Astrocyte (in vitro differentiated cells and primary cell): ENCODE data around the gene SEL1L2. TPM values are rescaled to one million over a fixed set of nuclear protein-coding genes. Genes with fewer than 3 reads are reported as not detected.

Experiments
- DNase-seq: peaks from one replicate; pipeline ENCODE4 v3.0.0-alpha.2; 2010; ENCODE audit warnings: low read depth
- FAIRE-seq: peaks from 2 replicates; lab custom pipeline; 2011; peaks lifted over from hg19 to GRCh38; lab: Jason Lieb, UNC
- H2AFZ ChIP-seq: 2 replicates; pipeline ENCODE4 v1.6.0; 2012; ENCODE audit warnings: low read depth, low read length, inconsistent platforms
- H3K27ac ChIP-seq: 2 replicates; pipeline ENCODE4 v1.5.1; 2011; ENCODE audit warnings: low read depth, low read length, inconsistent platforms
- H3K27me3 ChIP-seq: 2 replicates; pipeline ENCODE4 v1.6.0; 2011; ENCODE audit warnings: low read length, inconsistent platforms; ENCODE audit not compliant: insufficient read depth
- H3K36me3 ChIP-seq: 2 replicates; pipeline ENCODE4 v1.5.1; 2011; ENCODE audit warnings: low read length, inconsistent platforms; ENCODE audit not compliant: insufficient read depth
- H3K4me1 ChIP-seq: 2 replicates; pipeline ENCODE4 v1.5.1; 2011; ENCODE audit warnings: low read length, inconsistent platforms; ENCODE audit not compliant: insufficient read depth
- H3K4me2 ChIP-seq: 2 replicates; pipeline ENCODE4 v1.6.0; 2012; ENCODE audit warnings: low read length, inconsistent platforms
- H3K4me3 ChIP-seq: 2 replicates; pipeline ENCODE4 v1.5.1; 2011; ENCODE audit warnings: low read depth, mild to moderate bottlenecking, low read length, inconsistent platforms; ENCODE audit not compliant: insufficient read depth
- H3K79me2 ChIP-seq: 2 replicates; pipeline ENCODE4 v1.6.0; 2012; ENCODE audit warnings: mild to moderate bottlenecking, low read length, inconsistent platforms; ENCODE audit not compliant: insufficient read depth
- H3K9ac ChIP-seq: 2 replicates; pipeline ENCODE4 v1.6.0; 2012; ENCODE audit warnings: mild to moderate bottlenecking, low read length, inconsistent platforms
- H3K9me3 ChIP-seq: 2 replicates; pipeline ENCODE4 v1.5.1; 2012; ENCODE audit warnings: low read depth, mild to moderate bottlenecking, low read length, inconsistent platforms; ENCODE audit not compliant: insufficient read depth
- H4K20me1 ChIP-seq: 2 replicates; pipeline ENCODE4 v1.6.0; 2012; ENCODE audit warnings: low read length, inconsistent platforms; ENCODE audit not compliant: insufficient read depth
- H3K27ac Mint-ChIP-seq: one replicate; pipeline ENCODE4 v1.8.0; 2021; ENCODE audit warnings: mild to moderate bottlenecking, mixed read lengths; ENCODE audit not compliant: unreplicated experiment
- H3K27me3 Mint-ChIP-seq: one replicate; pipeline ENCODE4 v1.8.0; 2021; ENCODE audit warnings: low read depth, mixed read lengths; ENCODE audit not compliant: unreplicated experiment
- H3K36me3 Mint-ChIP-seq: one replicate; pipeline ENCODE4 v1.8.0; 2021; ENCODE audit warnings: low read depth, mixed read lengths; ENCODE audit not compliant: unreplicated experiment
- H3K4me1 Mint-ChIP-seq: one replicate; pipeline ENCODE4 v1.8.0; 2021; ENCODE audit warnings: low read depth, mixed read lengths; ENCODE audit not compliant: unreplicated experiment
- H3K4me3 Mint-ChIP-seq: one replicate; pipeline ENCODE4 v1.8.0; 2021; ENCODE audit warnings: mild to moderate bottlenecking, moderate library complexity, mixed read lengths; ENCODE audit not compliant: unreplicated experiment
- H3K9me3 Mint-ChIP-seq: one replicate; pipeline ENCODE4 v1.8.0; 2021; ENCODE audit warnings: mild to moderate bottlenecking, mixed read lengths; ENCODE audit not compliant: unreplicated experiment
- CTCF ChIP-seq: IDR thresholded peaks from 2 replicates; pipeline ENCODE4 v1.5.1; 2011; ENCODE audit warnings: low read depth, mild to moderate bottlenecking, inconsistent platforms, low read length, moderate library complexity; ENCODE audit not compliant: insufficient read depth
- EZH2 ChIP-seq: IDR thresholded peaks from 2 replicates; pipeline ENCODE4 v1.6.1; 2012; ENCODE audit warnings: mild to moderate bottlenecking, low read length, inconsistent platforms; ENCODE audit not compliant: insufficient read depth
- total RNA-seq: library from RNA; stranded (reverse); gene quantifications from 2 replicates; pipeline ENCODE4 v1.2.1, GENCODE V29; 2021

SEL1L2 gene
- total RNA-seq, 1 donor from 2014 or later, result not detected

- Histone ChIP-seq H3K36me3 (no peaks in the 10 kb centered on the region), H3K4me1 (no peaks in the 10 kb centered on the region), H3K4me3 (no peak overlapping the region), H3K9ac (no peak overlapping the region), H3K27ac (no peak overlapping the region), H3K79me2 (no peaks in the 10 kb centered on the region), H2AFZ (no peak overlapping the region), H4K20me1 (no peaks in the 10 kb centered on the region), H3K4me2 (no peak overlapping the region), H3K27me3 (no peaks in the 10 kb centered on the region), H3K9me3 (no peaks in the 10 kb centered on the region)
- Mint-ChIP-seq H3K27me3 (peaks cover 5% of the 10 kb centered on the region), H3K4me3 (no peak overlapping the region), H3K9me3 (peaks cover 3% of the 10 kb centered on the region), H3K27ac (no peak overlapping the region), H3K4me1 (peaks cover 4% of the 10 kb centered on the region), H3K36me3 (no peaks in the 10 kb centered on the region)
- FAIRE-seq (no peak), DNase-seq (no peak)
- no peak for TF ChIP-seq CTCF
- no peak for TF ChIP-seq EZH2
These were observed 77.3 kb downstream of the SEL1L2 start for GRCh38 chr20:13913131-13913530.

- H3K27me3 Mint-ChIP-seq, result peaks cover 5% of the 10 kb centered on the region
- TF ChIP-seq EZH2, result no peak
- no peak for TF ChIP-seq CTCF
- no peaks in the 10 kb centered on the region for H4K20me1 ChIP-seq
- H3K27ac ChIP-seq, result no peak overlapping the region
- H3K4me1 ChIP-seq, result no peaks in the 10 kb centered on the region
- no peaks in the 10 kb centered on the region for H3K27me3 ChIP-seq
- H3K36me3 Mint-ChIP-seq, result no peaks in the 10 kb centered on the region
- H2AFZ ChIP-seq, result no peak overlapping the region
- H3K4me2 ChIP-seq, result no peak overlapping the region
- DNase-seq (no peak), FAIRE-seq (no peak)
- H3K79me2 ChIP-seq, result no peaks in the 10 kb centered on the region
- no peaks in the 10 kb centered on the region for H3K4me1 Mint-ChIP-seq
- H3K9me3 Mint-ChIP-seq, result peaks cover 3% of the 10 kb centered on the region
- H3K9ac ChIP-seq, result no peak overlapping the region
- no peak overlapping the region for H3K4me3 ChIP-seq
- H3K4me3 Mint-ChIP-seq, result no peak overlapping the region
- no peaks in the 10 kb centered on the region for H3K36me3 ChIP-seq
- H3K9me3 ChIP-seq, result no peaks in the 10 kb centered on the region
- H3K27ac Mint-ChIP-seq, result no peak overlapping the region
These were observed 79.9 kb downstream of the SEL1L2 start for GRCh38 chr20:13910492-13910891.

- no peak overlapping the region for H3K4me2 ChIP-seq
- no peak overlapping the region for H3K27ac ChIP-seq
- H3K9me3 Mint-ChIP-seq, result peaks cover 3% of the 10 kb centered on the region
- H3K27me3 ChIP-seq, result no peaks in the 10 kb centered on the region
- no peaks in the 10 kb centered on the region for H4K20me1 ChIP-seq
- H3K9ac ChIP-seq, result no peak overlapping the region
- FAIRE-seq (no peak), DNase-seq (no peak)
- H3K4me3 Mint-ChIP-seq, result no peak overlapping the region
- no peaks in the 10 kb centered on the region for H3K9me3 ChIP-seq
- peaks cover 2% of the 10 kb centered on the region for H3K27me3 Mint-ChIP-seq
- no peaks in the 10 kb centered on the region for H3K36me3 ChIP-seq
- no peak overlapping the region for H3K27ac Mint-ChIP-seq
- no peaks in the 10 kb centered on the region for H3K4me1 Mint-ChIP-seq
- no peaks in the 10 kb centered on the region for H3K4me1 ChIP-seq
- no peak overlapping the region for H3K4me3 ChIP-seq
- H3K79me2 ChIP-seq, result no peaks in the 10 kb centered on the region
- H3K36me3 Mint-ChIP-seq, result no peaks in the 10 kb centered on the region
- no peak overlapping the region for H2AFZ ChIP-seq
- no peak for TF ChIP-seq EZH2
These were observed 81.3 kb downstream of the SEL1L2 start for GRCh38 chr20:13909067-13909466.
